ENCODE data around the gene NUFIP2.
"Not testable (repeated sequence)": the region's sequence is repeated elsewhere in the genome, so short reads cannot be mapped to it uniquely, and the experiment has no call there.

Gene NUFIP2

DNA sequence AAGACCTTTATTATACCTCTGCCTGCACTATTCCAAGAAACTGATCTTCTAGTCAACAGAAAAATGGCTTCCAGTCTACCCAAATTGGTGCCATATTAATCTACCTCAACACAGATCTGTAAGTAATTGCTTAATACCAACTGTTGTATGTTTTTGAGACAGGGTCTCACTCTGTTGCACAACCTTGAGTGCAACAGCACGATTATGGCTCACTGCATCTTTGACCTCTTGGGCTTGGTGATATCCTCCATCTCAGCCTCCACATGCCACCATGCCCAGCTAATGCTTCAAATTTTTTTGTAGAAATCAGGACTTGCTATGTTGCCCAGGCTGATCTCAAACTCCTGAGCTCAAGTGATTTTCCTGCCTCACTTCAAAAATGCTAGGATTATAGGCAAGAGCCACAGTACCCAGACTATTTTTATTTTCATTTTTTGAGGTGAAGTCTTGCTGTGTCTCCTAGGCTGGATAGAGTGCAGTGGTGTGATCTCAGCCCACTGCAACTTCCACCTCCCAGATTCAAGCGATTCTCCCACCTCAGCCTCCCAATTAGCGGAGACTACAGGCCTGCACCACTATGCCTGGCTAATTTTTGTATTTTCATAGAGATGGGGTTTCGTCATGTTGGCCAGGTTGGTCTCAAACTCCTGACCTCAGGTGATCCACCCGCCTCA is 14.4 kb downstream of the NUFIP2 start:
- DNase-seq: no peak

DNA sequence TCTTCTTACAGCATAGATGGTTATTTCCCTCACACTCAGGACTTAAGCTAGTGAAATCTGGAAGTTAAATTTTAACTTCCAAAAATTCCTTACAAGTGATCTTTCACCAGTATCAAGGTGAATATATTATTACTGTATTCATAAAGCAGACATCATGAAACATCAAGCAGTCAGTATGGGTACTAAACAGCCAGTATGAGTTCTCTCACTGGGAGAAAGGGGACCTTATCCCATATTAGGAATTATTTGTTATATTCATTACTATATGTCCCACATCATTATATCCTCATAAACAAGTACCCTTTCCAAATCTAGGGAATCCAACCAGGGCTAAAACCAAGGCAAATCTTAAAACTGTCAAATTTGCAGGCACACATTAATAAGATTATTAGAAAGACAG is 15.3 kb downstream of the NUFIP2 start:
- DNase-seq: no peak

DNA sequence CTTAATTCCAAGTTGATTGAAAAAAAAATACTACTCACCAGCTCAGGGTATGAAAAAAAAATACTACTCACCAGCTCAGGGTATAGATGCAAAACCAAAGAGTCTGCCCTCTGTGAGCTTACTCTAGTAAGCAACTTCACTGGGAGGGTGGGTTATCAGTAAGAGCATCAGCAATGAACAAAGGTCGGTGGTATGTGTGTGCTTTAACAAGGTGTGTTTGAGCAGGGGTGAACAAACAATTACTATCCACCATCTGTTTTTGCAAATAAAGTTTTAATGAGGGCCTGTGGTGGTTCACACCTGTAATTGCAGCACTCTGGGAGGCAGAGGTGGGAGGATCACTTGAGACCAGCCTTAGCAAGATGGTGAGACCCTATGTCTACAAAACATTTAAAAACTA is 20.0 kb downstream of the NUFIP2 start:
- no peak for DNase-seq

DNA sequence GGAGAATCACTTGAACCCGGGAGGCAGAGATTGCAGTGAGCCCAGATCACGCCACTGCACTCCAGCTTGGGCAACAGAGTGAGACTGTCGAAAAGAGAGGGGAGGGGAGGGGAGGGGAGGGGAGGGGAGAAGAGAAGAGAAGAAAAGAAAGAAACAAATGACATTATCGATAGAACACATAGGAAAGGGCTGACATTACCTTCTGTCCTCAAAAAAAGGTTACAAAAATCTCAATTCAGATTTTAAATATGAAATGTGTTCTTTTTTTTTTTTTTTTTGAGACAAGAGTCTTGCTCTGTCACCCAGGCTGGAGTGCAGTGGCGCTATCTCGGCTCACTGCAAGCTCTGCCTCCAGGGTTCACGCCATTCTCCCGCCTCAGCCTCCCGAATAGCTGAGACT is 22.0 kb downstream of the NUFIP2 start:
- not testable (repeated sequence) for DNase-seq

DNA sequence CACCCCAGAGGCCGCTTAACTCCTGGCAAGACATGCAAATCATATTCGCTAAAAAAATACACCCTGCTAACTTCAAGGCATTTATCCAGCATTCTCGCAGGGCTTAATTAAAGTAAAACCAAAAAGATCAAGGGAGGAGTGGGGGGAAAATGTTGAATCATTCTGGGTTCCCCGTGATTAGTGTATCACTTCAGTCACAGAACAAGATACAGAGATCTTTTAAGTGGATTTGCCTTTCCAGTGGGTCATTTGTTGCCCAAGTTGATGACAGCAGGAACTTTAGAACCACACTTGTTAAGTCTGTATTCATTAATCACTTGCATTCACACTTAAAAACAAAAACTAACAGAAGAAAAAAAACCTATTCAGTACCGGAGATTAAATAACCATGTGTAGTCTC is 30.0 kb downstream of the NUFIP2 start:
- DNase-seq: no peak

DNA sequence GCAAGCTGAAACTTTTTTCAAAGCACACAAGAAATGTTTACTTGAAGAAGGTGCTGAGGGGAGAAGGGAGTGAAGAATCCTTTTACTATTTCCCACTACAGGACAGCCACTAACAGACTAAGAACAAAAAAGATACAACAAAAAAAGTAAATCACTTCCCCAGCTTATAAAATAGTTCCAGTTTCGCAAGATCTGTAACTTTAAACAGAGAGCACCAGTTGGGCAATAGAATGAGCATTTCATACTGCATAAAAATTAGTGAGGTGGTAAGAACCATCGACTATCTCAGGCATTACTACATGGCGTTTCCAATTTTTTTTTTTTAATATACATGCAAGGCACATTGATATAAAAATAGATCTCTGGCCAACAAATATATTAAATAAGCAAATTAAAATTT is 36.2 kb downstream of the NUFIP2 start:
- DNase-seq: no peak

DNA sequence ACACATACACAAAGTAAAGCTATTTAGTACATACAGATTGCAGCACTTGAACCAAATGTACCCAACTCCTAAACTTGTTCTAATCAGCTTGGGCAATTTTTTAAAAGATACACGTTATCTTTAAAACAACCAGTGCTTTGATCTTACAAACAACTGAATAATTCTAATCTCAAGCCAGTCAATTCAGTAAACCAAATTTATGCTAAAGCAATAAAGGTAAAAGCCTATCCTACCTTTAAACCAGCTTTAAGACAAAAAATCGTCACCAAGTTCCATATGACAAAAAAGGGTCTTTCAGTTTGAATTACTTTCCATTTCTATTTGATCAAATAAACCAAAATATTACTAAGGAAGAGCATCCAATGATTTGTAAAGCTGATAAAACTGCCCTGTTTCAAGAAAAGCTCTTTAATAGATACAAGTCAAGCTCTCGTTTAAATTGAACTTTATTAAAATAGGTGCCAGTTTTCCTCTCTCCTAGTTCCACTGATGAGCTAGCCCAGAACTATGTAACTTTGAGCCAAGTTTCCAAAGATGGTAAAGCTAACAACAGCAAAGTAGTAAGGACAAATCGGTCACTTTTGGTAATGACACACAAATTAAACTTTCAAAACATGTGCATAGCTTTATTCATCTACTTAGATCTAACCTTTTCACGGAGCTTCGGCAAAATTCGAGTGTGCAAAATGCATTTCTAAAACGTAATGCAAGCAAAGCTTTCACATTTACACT is 37.0 kb downstream of the NUFIP2 start:
- no peak for DNase-seq

DNA sequence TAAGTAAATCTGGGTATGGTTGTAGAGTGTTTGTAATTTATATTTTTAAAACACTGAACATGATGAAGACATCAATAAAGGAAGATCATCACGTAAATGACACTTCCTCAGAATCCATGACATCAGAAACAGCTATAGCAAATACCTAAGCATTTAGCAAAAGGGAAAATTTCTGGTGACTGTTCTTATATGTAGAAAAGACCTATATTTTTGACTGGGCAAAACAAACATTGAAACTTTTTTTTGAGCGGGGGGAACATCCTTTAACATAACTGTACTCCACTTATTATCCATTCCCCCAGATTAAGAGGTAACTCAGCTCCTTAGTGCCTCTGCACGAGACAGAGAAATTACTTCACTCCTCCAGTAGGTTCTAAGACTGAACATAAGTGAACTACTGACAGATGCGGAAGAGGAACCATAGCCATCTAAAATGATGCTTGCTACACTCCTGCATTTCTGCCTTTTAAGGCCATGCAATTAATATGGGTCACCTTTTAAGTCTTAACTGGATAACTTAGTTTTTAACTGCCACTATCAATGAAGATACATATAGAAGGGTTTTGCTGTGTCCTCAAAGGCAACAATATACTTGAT is 37.9 kb downstream of the NUFIP2 start:
- no peak for DNase-seq

DNA sequence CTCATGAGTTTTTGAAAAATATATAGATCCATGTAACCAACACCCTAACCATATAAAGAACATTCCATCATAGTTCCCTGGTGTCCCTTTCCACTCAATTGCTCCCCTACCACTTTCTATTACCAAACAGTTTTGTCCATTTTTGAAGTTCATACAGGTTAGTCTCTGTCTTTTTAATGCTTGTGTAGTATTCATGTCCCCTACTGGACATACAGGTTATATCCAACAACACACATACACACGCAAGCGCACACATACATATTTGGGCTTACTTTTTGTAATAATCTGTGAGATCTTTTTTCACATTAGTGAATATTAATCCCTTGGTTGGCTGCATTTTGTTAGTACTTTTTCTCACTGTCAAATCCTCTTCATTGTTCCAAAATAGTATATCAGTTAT is 40.9 kb downstream of the NUFIP2 start:
- DNase-seq: no peak

DNA sequence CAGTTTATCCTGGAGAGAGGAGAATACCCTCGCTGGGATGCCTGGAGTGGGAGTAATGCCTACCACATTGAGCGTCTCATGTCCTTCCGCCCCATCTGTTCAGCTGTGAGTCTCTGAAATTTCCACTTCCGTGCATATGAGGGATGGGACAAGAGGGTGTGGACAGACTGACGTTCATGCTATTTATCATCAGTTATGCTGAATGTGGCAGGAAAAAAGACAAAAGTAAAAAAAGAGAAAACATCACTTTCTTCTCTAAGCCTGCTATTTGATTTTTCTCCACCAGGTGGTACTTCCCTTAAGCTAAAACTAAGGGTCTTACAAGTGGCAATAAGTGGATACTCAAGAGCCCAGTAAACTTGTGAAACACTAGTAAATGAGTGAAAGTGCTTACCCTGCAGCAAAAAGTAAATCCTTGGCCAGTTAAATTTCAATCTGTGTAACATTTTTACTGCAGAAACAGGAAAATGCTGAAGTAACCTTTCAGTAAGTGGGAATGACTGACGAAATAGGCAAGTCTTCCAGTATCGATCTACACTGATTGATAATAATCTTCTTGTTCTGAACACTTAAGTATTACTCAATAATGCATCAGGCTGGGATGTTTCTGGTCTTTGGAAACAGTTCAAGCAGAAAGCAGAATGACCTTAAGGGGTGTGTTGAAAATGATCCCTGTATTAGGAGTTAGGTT is 41.7 kb downstream of the NUFIP2 start:
- DNase-seq: no peak

DNA sequence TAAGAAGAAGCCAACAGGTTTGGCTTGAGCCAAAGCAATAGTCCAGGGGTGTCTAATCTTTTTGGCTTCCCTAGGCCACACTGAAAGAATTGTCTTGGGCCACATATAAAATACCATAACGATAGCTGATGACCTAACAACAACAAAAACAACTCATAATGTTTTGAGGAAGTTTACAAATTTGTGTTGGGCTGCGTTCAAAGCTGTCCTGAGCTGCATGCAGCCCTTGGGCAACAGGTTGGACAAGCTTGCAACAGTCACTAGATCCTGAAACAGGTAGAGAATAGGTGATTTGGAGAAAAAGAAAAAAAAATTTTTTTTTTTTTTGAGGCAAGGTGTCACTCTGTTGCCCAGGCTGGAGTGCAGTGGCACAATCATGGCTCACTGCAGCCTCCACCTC is 42.8 kb downstream of the NUFIP2 start:
- DNase-seq: no peak

DNA sequence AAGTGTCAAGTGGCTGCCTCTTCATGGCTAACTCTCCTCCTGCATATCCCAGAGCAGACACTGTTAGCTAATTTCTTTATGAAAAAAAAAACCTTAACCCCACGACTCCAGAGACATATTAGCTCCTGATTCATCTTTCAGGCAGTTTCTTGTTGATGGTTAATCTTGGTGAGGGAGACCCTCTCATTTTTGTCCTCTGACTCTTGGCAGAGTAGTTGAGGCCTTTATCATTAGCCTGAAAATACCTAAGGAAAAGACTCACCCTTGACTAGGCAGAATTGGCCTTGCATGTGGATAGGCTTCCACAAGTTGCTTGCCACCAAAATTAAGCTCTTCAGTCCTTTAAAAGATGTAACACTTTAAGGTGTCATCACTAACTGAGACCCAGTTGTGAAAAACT is 43.3 kb downstream of the NUFIP2 start:
- DNase-seq: no peak

DNA sequence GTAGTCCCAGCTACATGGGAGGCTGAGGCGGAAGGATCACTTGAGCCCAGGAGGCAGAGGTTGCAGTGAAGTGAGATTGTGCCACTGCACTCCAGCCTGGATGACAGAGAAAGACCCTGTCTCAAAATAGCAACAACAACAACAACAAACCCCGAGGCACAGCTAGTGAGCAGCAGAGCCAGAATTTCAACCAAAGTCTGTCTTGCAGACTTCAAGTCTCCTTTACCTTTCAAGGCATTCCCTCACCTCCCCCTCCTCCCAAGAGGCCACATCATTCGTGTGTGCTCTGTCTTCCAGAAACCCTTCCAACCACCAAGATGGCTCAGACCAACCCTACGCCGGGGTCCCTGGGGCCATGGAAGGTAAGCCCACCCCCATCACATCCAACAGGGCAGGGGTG is 45.1 kb downstream of the NUFIP2 start:
- no peak for DNase-seq

DNA sequence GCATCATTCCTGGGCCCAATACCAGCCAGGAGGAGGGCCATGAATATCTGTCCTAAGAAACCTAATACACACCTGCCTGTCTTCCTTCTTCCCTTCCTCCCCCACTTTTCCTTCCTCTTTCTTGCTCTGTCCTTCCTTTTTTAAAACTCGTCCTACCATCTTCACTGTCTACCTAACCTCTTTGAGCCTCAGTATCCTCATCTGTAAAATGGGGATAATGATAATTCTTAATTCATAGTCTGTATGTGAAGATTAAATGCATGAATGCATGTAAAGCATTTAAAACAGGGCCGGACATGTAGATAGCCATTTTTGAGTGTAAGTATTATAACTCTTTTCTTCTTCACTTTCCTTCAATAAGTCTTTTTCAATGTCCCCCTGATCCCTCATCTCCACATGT is 46.7 kb downstream of the NUFIP2 start:
- DNase-seq: no peak

DNA sequence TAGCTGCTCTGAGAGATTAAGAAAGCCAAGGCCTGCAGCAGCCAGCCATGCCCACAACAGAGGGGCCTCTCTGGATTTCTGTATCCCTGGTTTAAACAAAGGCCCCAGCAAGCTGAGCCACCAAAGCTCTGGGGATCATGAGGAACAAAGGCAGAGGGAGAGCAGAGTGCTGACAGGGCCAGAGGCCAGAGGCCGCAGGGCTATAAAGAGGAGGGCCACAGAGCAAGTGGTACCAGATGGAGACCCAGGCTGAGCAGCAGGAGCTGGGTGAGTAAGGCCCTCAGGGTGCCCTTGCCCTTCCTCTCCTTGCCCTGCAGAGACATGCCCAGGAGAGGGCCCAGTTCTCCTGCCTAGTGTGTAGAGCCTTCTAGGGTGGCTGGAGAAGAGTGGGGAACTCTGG is 47.3 kb downstream of the NUFIP2 start, which contains the start of gene CRYBA1:
Gene CRYBA1, plus strand, starts transcription at position 232 of the 400 bp plus-strand sequence. Its CDS starts 5 bp downstream, at position 237.
- DNase-seq: no peak

DNA sequence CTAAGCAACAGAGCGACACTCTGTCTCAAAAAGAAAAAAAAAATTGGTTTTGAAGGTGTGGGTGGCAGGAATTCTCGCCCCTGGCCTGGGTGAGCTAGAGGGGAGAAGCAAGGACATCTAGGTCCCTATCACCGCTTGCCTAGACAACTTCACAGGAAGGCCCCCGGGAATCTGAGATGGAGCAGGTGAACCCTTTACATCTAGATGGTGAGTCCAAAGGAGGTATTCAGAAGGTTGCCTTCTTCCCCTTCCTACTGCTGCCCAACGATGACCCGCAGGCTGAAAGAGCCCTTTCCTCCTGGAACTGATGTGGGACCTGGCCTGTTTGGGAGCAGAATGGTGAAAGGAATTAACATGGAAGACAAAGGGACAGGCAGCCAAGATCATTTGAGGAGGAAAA is 48.5 kb downstream of the NUFIP2 start:
- DNase-seq: no peak

DNA sequence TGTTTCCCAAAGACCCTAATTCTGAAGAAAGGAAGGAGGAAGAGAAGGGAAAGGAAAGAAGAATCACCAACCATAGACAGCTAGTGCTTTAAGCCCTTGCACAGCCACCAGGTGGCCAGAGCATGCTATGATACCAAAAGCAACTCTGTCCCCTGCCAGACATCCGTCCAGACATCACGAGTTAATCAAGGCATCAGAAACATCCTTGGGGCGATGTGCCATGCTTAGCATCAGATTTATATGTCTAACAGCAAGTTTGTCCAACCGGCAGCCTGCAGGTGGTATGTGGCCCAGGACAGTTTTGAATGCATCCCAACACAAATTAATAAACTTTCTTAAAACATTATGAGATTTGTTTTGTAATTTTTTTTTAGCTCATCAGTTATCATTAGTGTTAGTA is 50.2 kb downstream of the NUFIP2 start:
- DNase-seq: no peak

DNA sequence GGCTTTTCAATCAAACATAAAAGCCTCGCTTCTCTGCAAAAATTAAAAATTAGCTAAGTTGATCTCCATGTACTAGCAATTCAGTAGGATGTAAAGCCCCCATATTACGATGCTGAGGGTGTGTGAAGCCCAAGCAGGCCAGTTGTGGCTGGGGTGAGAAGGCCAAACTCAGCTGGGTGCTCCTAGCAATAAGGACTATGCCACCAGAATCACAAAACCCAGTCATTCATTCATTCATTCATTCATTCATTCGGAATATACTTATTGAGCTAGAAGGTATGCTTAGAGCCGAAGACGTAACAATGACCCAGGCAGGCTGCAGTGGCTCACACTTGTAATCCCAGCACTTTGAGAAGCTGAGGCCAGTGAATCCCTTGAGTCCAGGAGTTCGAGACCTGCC is 51.2 kb downstream of the NUFIP2 start:
- DNase-seq: no peak

DNA sequence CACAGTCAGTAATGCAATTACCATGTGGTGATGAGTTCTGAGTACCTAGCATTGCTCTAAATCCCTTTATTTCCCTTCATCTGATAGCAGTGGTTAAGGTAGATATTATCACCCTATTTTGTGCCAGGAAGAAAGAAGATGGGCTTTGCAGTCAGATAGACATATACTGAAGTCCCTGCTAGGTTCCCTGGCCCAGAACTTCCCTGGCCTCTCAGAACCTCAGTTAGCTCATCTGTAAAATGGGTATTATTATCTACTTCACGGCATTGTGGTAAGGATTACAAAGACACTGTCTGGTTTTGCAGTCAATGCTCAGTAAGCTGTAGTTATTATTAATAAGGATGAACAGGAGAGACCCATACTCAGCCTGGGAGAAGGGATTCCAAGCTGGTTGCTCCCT is 51.9 kb downstream of the NUFIP2 start:
- DNase-seq: no peak

DNA sequence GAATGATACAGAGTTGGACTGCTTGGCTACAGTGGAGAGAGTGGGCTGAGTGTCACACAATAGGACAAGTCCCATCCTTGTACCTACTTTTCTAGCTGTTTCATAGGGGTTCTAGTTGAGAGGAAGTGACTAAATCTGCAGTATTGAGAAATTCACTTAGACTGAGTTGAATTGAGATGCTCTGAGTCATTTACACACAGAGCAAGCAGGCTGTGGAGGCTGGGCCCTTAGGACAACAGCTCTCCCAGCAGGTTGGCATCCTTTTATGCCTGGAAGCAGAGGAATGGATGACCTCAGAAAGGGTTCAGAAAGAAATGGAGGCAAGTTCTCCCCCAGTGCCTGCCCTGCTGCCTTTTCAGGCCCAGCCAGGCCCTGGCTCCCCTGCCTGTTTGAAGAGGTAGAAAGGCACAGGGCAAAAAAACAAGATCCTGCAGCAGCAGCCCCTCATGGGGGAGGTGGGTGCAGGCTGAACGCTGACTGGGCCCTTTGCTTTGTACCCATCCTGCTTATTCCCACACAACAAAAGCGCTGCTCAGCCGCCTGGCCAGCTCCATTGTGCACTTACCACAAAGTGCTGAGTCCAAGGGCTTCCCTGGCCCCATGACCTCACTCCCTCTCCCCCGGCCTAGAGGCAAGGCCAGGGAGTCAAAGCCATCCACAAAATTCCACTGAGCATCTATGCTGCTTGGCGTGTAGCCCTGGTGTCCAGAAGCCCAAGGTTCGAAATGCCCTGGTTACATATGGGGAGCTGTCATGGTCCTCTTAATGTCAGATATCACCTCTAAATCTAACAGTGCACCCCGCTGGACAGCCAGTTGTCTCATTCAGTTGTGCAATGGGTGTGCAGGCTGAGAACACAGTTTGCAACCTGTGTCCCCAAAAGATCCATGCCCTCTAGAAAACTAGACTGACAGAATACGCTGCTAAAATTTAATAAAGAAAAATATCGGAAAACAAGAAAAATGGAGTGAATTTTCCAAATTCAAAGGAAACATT is 52.7 kb downstream of the NUFIP2 start:
- DNase-seq: no peak

DNA sequence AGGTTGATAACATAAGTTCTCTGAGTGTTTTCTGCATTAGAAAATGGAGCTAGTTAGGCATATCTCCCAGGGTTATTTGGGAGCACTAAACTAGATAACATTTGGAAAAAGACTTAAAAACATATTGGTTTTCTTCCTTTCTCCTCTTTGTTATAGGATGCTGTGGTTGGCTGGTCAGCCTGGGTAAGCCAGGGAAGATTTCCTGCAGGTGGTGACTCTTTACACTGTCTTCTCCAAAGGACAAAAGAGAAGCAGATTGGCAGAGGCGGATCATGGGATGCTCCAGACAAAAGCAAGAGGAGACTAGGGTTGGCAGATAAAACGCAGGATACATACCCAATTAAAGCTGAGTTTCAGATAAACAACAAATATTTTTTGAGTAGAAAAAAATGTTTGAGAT is 53.5 kb downstream of the NUFIP2 start:
- no peak for DNase-seq

DNA sequence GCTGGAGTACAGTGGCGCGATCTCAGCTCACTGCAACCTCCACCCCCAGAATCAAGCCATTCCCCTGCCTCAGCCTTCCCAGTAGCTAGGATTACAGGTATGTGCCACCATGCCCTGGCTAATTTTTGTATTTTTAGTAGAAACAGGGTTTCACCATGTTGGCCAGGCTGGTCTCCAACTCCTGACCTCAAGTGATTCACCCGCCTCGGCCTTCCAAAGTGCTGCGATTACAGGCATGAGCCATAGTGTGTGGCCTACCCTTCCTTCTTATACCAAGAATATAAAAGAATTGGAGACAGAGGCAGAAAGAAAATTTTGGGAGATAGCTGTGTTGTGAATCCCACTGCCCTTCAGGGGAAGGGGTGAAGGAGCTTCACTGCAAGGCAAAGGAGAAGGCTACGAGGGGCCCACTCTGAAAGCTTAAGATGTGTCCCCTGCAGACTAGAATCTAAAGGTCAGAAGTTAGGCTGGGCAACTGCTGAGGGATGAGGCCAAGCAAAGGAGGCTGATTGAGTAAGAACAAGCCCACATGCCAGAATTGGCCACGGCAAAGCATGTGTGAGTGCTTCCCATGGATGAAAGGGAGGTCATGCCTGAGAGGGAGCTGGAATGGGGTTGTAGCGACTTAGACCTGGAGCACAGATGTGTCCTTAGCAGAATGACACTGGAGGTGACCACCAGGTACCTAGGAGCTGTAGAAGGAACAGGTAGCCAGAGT is 55.7 kb downstream of the NUFIP2 start:
- no peak for DNase-seq

All from NCI-H187 (cell line).